ENCODE measurements around the gene SPECC1L. TPM values are rescaled to one million over a fixed set of nuclear protein-coding genes. Genes with fewer than 3 reads are reported as not detected.
A peak's percentile ranks its signal among the peaks of the same experiment; 100 is the strongest.

Gene SPECC1L
- total RNA-seq, 1 experiment from 2014 or later: 35.1 TPM

GRCh38 chr22:24376586-24376985, 106.0 kb downstream of the SPECC1L start:
- no peak overlapping the region for H3K4me3 ChIP-seq (ENCODE audit: low read length)
- no peaks in the 10 kb centered on the region for H4K20me1 ChIP-seq (ENCODE audit: insufficient read depth, low read depth, low read length)
- H3K27me3 ChIP-seq (ENCODE audit: low read length): no peaks in the 10 kb centered on the region
- H3K9me3 ChIP-seq (ENCODE audit: low read length): no peaks in the 10 kb centered on the region; the same call in 1 of the 2 replicates
- H3K9me2 ChIP-seq (replicated peaks; ENCODE audit: insufficient read depth, low read length): no peaks in the 10 kb centered on the region
- no peak for DNase-seq
- H2AFZ ChIP-seq (ENCODE audit: low read length): no peak overlapping the region
- no peak overlapping the region for H3K9ac ChIP-seq (ENCODE audit: low read length)
- H3K4me2 ChIP-seq (ENCODE audit: low read depth, low read length, poor library complexity, severe bottlenecking): no peak overlapping the region
- H3K27ac ChIP-seq (ENCODE audit: low read length): no peak overlapping the region
- H3K36me3 ChIP-seq (ENCODE audit: insufficient read depth, low read length): peaks cover 34% of the 10 kb centered on the region
- no peaks in the 10 kb centered on the region for H3K4me1 ChIP-seq (ENCODE audit: low read length)
- no peaks in the 10 kb centered on the region for H3K79me2 ChIP-seq (ENCODE audit: low read length)

- peaks cover 6% of the 10 kb centered on the region; the same call in 1 of the 2 replicates for H3K79me2 ChIP-seq (ENCODE audit: low read length)
- no peak overlapping the region for H3K9ac ChIP-seq (ENCODE audit: low read length)
- no peak overlapping the region for H3K27ac ChIP-seq (ENCODE audit: low read length)
- H3K4me2 ChIP-seq (ENCODE audit: low read depth, low read length, poor library complexity, severe bottlenecking): no peak overlapping the region
- no peak for DNase-seq
- H3K27me3 ChIP-seq (ENCODE audit: low read length): no peaks in the 10 kb centered on the region
- no peaks in the 10 kb centered on the region for H3K4me1 ChIP-seq (ENCODE audit: low read length)
- no peaks in the 10 kb centered on the region for H3K9me2 ChIP-seq (replicated peaks; ENCODE audit: insufficient read depth, low read length)
- no peak overlapping the region for H3K4me3 ChIP-seq (ENCODE audit: low read length)
- H2AFZ ChIP-seq (ENCODE audit: low read length): no peak overlapping the region
- peaks cover 29% of the 10 kb centered on the region; the same call in 1 of the 2 replicates for H3K36me3 ChIP-seq (ENCODE audit: insufficient read depth, low read length)
- no peaks in the 10 kb centered on the region for H4K20me1 ChIP-seq (ENCODE audit: insufficient read depth, low read depth, low read length)
- no peaks in the 10 kb centered on the region; the same call in 1 of the 2 replicates for H3K9me3 ChIP-seq (ENCODE audit: low read length)
These were observed 108.9 kb downstream of the SPECC1L start for GRCh38 chr22:24379536-24379935.

- H3K9me3 ChIP-seq (ENCODE audit: low read length): no peaks in the 10 kb centered on the region
- H3K27me3 ChIP-seq (ENCODE audit: low read length): no peaks in the 10 kb centered on the region
- peaks cover 24% of the 10 kb centered on the region; the same call in 1 of the 2 replicates for H3K36me3 ChIP-seq (ENCODE audit: insufficient read depth, low read length)
- no peak overlapping the region for H3K9ac ChIP-seq (ENCODE audit: low read length)
- no peak for DNase-seq
- H3K9me2 ChIP-seq (replicated peaks; ENCODE audit: insufficient read depth, low read length): no peaks in the 10 kb centered on the region
- H3K27ac ChIP-seq (ENCODE audit: low read length): no peak overlapping the region
- no peak overlapping the region for H3K4me3 ChIP-seq (ENCODE audit: low read length)
- no peaks in the 10 kb centered on the region for H4K20me1 ChIP-seq (ENCODE audit: insufficient read depth, low read depth, low read length)
- H3K4me1 ChIP-seq (ENCODE audit: low read length): no peaks in the 10 kb centered on the region
- H2AFZ ChIP-seq (ENCODE audit: low read length): no peak overlapping the region
- no peak overlapping the region for H3K4me2 ChIP-seq (ENCODE audit: low read depth, low read length, poor library complexity, severe bottlenecking)
- peaks cover 6% of the 10 kb centered on the region; the same call in 1 of the 2 replicates for H3K79me2 ChIP-seq (ENCODE audit: low read length)
These were observed 109.7 kb downstream of the SPECC1L start for GRCh38 chr22:24380220-24380904.

- no peak overlapping the region for H3K4me2 ChIP-seq (ENCODE audit: low read depth, low read length, poor library complexity, severe bottlenecking)
- H3K36me3 ChIP-seq (ENCODE audit: insufficient read depth, low read length): peaks cover 24% of the 10 kb centered on the region; the same call in 1 of the 2 replicates
- H3K4me3 ChIP-seq (ENCODE audit: low read length): no peak overlapping the region
- no peak overlapping the region for H3K9ac ChIP-seq (ENCODE audit: low read length)
- no peaks in the 10 kb centered on the region for H4K20me1 ChIP-seq (ENCODE audit: insufficient read depth, low read depth, low read length)
- no peak overlapping the region for H3K27ac ChIP-seq (ENCODE audit: low read length)
- H3K9me2 ChIP-seq (replicated peaks; ENCODE audit: insufficient read depth, low read length): no peaks in the 10 kb centered on the region
- no peak for DNase-seq
- H3K27me3 ChIP-seq (ENCODE audit: low read length): no peaks in the 10 kb centered on the region
- no peaks in the 10 kb centered on the region for H3K9me3 ChIP-seq (ENCODE audit: low read length)
- no peaks in the 10 kb centered on the region for H3K4me1 ChIP-seq (ENCODE audit: low read length)
- no peak overlapping the region for H2AFZ ChIP-seq (ENCODE audit: low read length)
- peaks cover 6% of the 10 kb centered on the region; the same call in 1 of the 2 replicates for H3K79me2 ChIP-seq (ENCODE audit: low read length)
These were observed 110.2 kb downstream of the SPECC1L start for GRCh38 chr22:24380905-24381230.

GRCh38 chr22:24383061-24383460, 112.4 kb downstream of the SPECC1L start:
- H3K79me2 ChIP-seq (ENCODE audit: low read length): peaks cover 13% of the 10 kb centered on the region
- no peak overlapping the region for H3K4me2 ChIP-seq (ENCODE audit: low read depth, low read length, poor library complexity, severe bottlenecking)
- no peak for DNase-seq
- H3K27ac ChIP-seq (ENCODE audit: low read length): no peak overlapping the region
- no peak overlapping the region for H2AFZ ChIP-seq (ENCODE audit: low read length)
- no peaks in the 10 kb centered on the region for H3K9me3 ChIP-seq (ENCODE audit: low read length)
- H4K20me1 ChIP-seq (ENCODE audit: insufficient read depth, low read depth, low read length): no peaks in the 10 kb centered on the region
- H3K27me3 ChIP-seq (ENCODE audit: low read length): no peaks in the 10 kb centered on the region
- no peaks in the 10 kb centered on the region for H3K4me1 ChIP-seq (ENCODE audit: low read length)
- no peaks in the 10 kb centered on the region for H3K9me2 ChIP-seq (replicated peaks; ENCODE audit: insufficient read depth, low read length)
- peaks cover 8% of the 10 kb centered on the region; the same call in 1 of the 2 replicates for H3K36me3 ChIP-seq (ENCODE audit: insufficient read depth, low read length)
- H3K4me3 ChIP-seq (ENCODE audit: low read length): no peak overlapping the region
- H3K9ac ChIP-seq (ENCODE audit: low read length): no peak overlapping the region

- Histone ChIP-seq H3K9ac (ENCODE audit: low read length) (no peak overlapping the region), H3K27ac (ENCODE audit: low read length) (peak overlapping the region; percentile 16; the same call in 1 of the 2 replicates), H3K4me1 (ENCODE audit: low read length) (peaks cover 5% of the 10 kb centered on the region), H3K9me3 (ENCODE audit: low read length) (no peaks in the 10 kb centered on the region), H4K20me1 (ENCODE audit: insufficient read depth, low read depth, low read length) (no peaks in the 10 kb centered on the region), H3K4me3 (ENCODE audit: low read length) (no peak overlapping the region), H3K27me3 (ENCODE audit: low read length) (no peaks in the 10 kb centered on the region), H3K36me3 (ENCODE audit: insufficient read depth, low read length) (peaks cover 8% of the 10 kb centered on the region; the same call in 1 of the 2 replicates), H3K4me2 (ENCODE audit: low read depth, low read length, poor library complexity, severe bottlenecking) (no peak overlapping the region), H2AFZ (ENCODE audit: low read length) (no peak overlapping the region), H3K79me2 (ENCODE audit: low read length) (peaks cover 16% of the 10 kb centered on the region), H3K9me2 (replicated peaks; ENCODE audit: insufficient read depth, low read length) (no peaks in the 10 kb centered on the region)
- DNase-seq: no peak
These were observed 113.5 kb downstream of the SPECC1L start for GRCh38 chr22:24384131-24384530.

- peaks cover 20% of the 10 kb centered on the region for H3K79me2 ChIP-seq (ENCODE audit: low read length)
- H3K9ac ChIP-seq (ENCODE audit: low read length): no peak overlapping the region
- H3K4me3 ChIP-seq (ENCODE audit: low read length): no peak overlapping the region
- H3K9me2 ChIP-seq (replicated peaks; ENCODE audit: insufficient read depth, low read length): no peaks in the 10 kb centered on the region
- peaks cover 11% of the 10 kb centered on the region for H3K4me1 ChIP-seq (ENCODE audit: low read length)
- no peaks in the 10 kb centered on the region for H4K20me1 ChIP-seq (ENCODE audit: insufficient read depth, low read depth, low read length)
- DNase-seq: no peak
- H3K27me3 ChIP-seq (ENCODE audit: low read length): no peaks in the 10 kb centered on the region
- no peak overlapping the region for H3K4me2 ChIP-seq (ENCODE audit: low read depth, low read length, poor library complexity, severe bottlenecking)
- no peak overlapping the region for H3K27ac ChIP-seq (ENCODE audit: low read length)
- H2AFZ ChIP-seq (ENCODE audit: low read length): no peak overlapping the region
- no peaks in the 10 kb centered on the region for H3K9me3 ChIP-seq (ENCODE audit: low read length)
- H3K36me3 ChIP-seq (ENCODE audit: insufficient read depth, low read length): peaks cover 6% of the 10 kb centered on the region; the same call in 1 of the 2 replicates
These were observed 116.4 kb downstream of the SPECC1L start for GRCh38 chr22:24386937-24387471.

- H3K4me1 ChIP-seq (ENCODE audit: low read length): peaks cover 19% of the 10 kb centered on the region
- DNase-seq: peak; percentile 53
- H3K9me3 ChIP-seq (ENCODE audit: low read length): no peaks in the 10 kb centered on the region
- H3K79me2 ChIP-seq (ENCODE audit: low read length): peaks cover 30% of the 10 kb centered on the region
- H3K27me3 ChIP-seq (ENCODE audit: low read length): no peaks in the 10 kb centered on the region
- H3K27ac ChIP-seq (ENCODE audit: low read length): peak overlapping the region; percentile 12
- H3K4me2 ChIP-seq (ENCODE audit: low read depth, low read length, poor library complexity, severe bottlenecking): no peak overlapping the region
- H3K9ac ChIP-seq (ENCODE audit: low read length): no peak overlapping the region
- peaks cover 6% of the 10 kb centered on the region; the same call in 1 of the 2 replicates for H3K36me3 ChIP-seq (ENCODE audit: insufficient read depth, low read length)
- no peak overlapping the region for H3K4me3 ChIP-seq (ENCODE audit: low read length)
- no peaks in the 10 kb centered on the region for H4K20me1 ChIP-seq (ENCODE audit: insufficient read depth, low read depth, low read length)
- H3K9me2 ChIP-seq (replicated peaks; ENCODE audit: insufficient read depth, low read length): no peaks in the 10 kb centered on the region
- no peak overlapping the region for H2AFZ ChIP-seq (ENCODE audit: low read length)
These were observed 119.0 kb downstream of the SPECC1L start for GRCh38 chr22:24389680-24390079.
